Measurements from ENCODE around the gene LY86. TPM values are rescaled to one million over a fixed set of nuclear protein-coding genes. Genes with fewer than 3 reads are reported as not detected.
A peak's percentile ranks its signal among the peaks of the same experiment; 100 is the strongest.

The LY86 gene
- total RNA-seq (1 to 10 TPM; 5.2 to 9.5 TPM), polyA plus RNA-seq (10 to 100 TPM in 1 of 2 donors, 1 to 10 TPM in 1; 9.8 to 12.4 TPM)
- long read RNA-seq, donor 1, partial matches to known transcripts: 0 of 2 reads
- long read RNA-seq, donor 1, other reads (novel, unspliced or antisense): 0 of 2 reads
- long read RNA-seq, donor 2: 0 reads
- long read RNA-seq, donor 3, partial matches to known transcripts: 0 of 1 reads
- long read RNA-seq, donor 3, other reads (novel, unspliced or antisense): 0 of 1 reads
- long read RNA-seq, donor 4: 0 reads
- long read RNA-seq, donor 5, partial matches to known transcripts: 0 of 2 reads
- long read RNA-seq, donor 5, other reads (novel, unspliced or antisense): 0 of 2 reads

DNA sequence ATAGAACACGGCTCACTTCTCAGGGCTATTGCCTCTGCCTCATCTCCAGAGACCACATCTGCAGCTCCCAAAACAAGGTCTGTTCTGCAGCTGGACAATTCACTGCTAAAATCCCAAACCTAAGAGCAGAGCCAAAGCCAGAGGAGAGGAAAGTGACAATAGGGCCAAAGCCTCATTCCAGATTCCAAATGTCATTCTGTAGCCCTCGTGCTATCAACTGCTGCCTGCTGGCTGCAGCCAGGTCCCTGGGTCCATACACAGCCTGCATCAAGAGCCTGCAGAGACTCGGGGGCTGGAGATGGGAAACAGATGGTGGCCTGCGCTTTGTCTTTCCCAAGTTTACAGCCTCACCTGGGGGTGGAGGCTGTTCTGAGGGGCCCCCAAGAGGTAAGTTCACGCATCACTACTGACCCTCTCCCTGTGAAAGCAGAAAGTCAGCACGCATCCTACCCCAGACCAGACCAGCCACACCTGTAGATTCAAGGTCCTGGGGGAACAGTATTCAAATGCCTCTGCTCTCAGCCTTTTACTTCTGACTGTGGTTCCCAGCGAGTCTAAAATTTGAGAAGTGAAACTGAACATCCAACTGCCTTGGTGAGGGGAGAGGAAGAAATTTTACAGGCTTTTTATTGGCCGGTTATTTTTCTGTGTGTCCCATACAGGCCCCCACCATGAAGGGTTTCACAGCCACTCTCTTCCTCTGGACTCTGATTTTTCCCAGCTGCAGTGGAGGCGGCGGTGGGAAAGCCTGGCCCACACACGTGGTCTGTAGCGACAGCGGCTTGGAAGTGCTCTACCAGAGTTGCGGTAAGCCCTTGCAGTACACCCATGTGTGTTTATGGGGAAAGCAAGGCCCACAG lies at the start of gene LY86:
Gene LY86, plus strand, starts transcription at position 657 of the 860 bp plus-strand sequence. Its CDS starts 15 bp downstream, at position 672.
- DNase-seq (peak; percentile 46 to 76 (median 59)), ATAC-seq (ENCODE audit: insufficient read depth, low FRiP score) (no peak)
- 59 to 65% methylated on average over 14 of the region's 14 CpGs for WGBS, 2 donors
- Histone ChIP-seq H3K4me1 (ENCODE audit: control insufficient read depth in 5 of 5, insufficient read depth in 5 of 5, low read length in 5 of 5) (peaks cover 0 to 17% (median 8%) of the 10 kb centered on the region in 5 donors), H3K27me3 (ENCODE audit: control insufficient read depth in 3 of 3, insufficient read depth in 3 of 3, low read length in 2 of 3) (no peaks in the 10 kb centered on the region), H3K27ac (ENCODE audit: low read depth in 1 of 2, low read length in 1 of 2) (peak within 1 kb of the TSS in 1 of 2 donors; percentile 35), H3K4me3 (no peak within 1 kb of the TSS), H3K9ac (ENCODE audit: insufficient read depth in 1 of 2, low read length in 2 of 2) (peak within 1 kb of the TSS in 1 of 2 donors; percentile 5), H3K36me3 (ENCODE audit: control insufficient read depth in 4 of 4, insufficient read depth in 4 of 4, low read length in 4 of 4) (no peaks in the 10 kb centered on the region), H3K9me3 (ENCODE audit: control insufficient read depth in 4 of 4, insufficient read depth in 3 of 4, low read length in 3 of 4) (no peaks in the 10 kb centered on the region)
- TF ChIP-seq, protein P1, sequence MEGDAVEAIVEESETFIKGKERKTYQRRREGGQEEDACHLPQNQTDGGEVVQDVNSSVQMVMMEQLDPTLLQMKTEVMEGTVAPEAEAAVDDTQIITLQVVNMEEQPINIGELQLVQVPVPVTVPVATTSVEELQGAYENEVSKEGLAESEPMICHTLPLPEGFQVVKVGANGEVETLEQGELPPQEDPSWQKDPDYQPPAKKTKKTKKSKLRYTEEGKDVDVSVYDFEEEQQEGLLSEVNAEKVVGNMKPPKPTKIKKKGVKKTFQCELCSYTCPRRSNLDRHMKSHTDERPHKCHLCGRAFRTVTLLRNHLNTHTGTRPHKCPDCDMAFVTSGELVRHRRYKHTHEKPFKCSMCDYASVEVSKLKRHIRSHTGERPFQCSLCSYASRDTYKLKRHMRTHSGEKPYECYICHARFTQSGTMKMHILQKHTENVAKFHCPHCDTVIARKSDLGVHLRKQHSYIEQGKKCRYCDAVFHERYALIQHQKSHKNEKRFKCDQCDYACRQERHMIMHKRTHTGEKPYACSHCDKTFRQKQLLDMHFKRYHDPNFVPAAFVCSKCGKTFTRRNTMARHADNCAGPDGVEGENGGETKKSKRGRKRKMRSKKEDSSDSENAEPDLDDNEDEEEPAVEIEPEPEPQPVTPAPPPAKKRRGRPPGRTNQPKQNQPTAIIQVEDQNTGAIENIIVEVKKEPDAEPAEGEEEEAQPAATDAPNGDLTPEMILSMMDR (IDR thresholded peaks at IDR 0.05; ENCODE audit: control extremely low read depth, extremely low read depth): no peak

DNA sequence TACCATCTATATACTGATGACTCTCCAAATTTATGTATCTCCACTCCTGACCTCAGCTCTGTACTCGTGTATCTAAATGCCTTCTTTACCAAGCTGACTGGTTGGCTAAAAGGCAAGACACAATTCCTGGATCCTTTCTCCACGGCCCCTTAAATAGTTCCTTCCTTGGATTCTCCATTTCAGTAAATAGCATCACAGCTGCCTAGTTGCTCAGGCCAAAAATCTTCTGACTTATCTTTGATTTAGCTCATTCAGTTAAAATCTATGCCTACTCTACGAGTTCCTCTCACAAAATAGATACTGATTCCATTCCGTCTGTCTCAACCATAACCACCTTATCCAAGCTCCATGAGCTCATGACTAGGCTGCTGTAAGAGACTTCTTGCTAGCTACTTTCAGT lies 49.5 kb upstream of the LY86 start:
- H3K4me3 ChIP-seq: no peak overlapping the region
- 53 to 70% methylated on average over 4 of the region's 4 CpGs for WGBS, 2 donors
- H3K9me3 ChIP-seq (ENCODE audit: control insufficient read depth in 4 of 4, insufficient read depth in 3 of 4, low read length in 3 of 4): peaks cover 0 to 2% (median 0%) of the 10 kb centered on the region in 4 donors
- no peak overlapping the region for H3K27ac ChIP-seq (ENCODE audit: low read depth in 1 of 2, low read length in 1 of 2)
- DNase-seq (no peak), ATAC-seq (ENCODE audit: insufficient read depth, low FRiP score) (no peak)
- H3K36me3 ChIP-seq (ENCODE audit: control insufficient read depth in 4 of 4, insufficient read depth in 4 of 4, low read length in 4 of 4): no peaks in the 10 kb centered on the region
- peaks cover 0 to 4% (median 0%) of the 10 kb centered on the region in 5 donors for H3K4me1 ChIP-seq (ENCODE audit: control insufficient read depth in 5 of 5, insufficient read depth in 5 of 5, low read length in 5 of 5)
- TF ChIP-seq, protein P1 (IDR thresholded peaks at IDR 0.05; ENCODE audit: control extremely low read depth, extremely low read depth): no peak
- peaks cover 0 to 3% (median 0%) of the 10 kb centered on the region in 3 donors for H3K27me3 ChIP-seq (ENCODE audit: control insufficient read depth in 3 of 3, insufficient read depth in 3 of 3, low read length in 2 of 3)
- no peak overlapping the region for H3K9ac ChIP-seq (ENCODE audit: insufficient read depth in 1 of 2, low read length in 2 of 2)

DNA sequence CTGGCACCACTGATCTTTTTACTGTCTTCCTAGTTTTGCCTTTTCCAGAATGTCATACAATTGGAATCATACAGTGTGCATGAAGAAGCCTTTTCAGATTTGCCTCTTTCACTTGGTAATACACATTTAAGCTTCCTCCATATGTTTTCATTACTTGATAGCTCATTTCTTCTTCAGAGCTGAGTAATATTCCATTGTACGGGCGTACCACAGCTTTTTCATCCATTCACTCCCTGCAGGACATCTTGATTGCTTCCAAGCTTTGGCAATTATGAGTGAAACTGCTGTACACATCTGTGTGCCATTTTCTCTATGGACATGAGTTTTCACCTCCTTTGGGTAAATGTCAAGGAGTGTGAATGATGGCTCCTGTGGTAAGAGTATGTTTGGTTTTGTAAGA lies 46.2 kb upstream of the LY86 start:
- Histone ChIP-seq H3K9ac (ENCODE audit: insufficient read depth in 1 of 2, low read length in 2 of 2) (no peak overlapping the region), H3K36me3 (ENCODE audit: control insufficient read depth in 4 of 4, insufficient read depth in 4 of 4, low read length in 4 of 4) (no peaks in the 10 kb centered on the region), H3K27ac (ENCODE audit: low read depth in 1 of 2, low read length in 1 of 2) (no peak overlapping the region), H3K4me1 (ENCODE audit: control insufficient read depth in 5 of 5, insufficient read depth in 5 of 5, low read length in 5 of 5) (peaks cover 0 to 12% (median 4%) of the 10 kb centered on the region in 5 donors), H3K27me3 (ENCODE audit: control insufficient read depth in 3 of 3, insufficient read depth in 3 of 3, low read length in 2 of 3) (peaks cover 0 to 12% (median 3%) of the 10 kb centered on the region in 3 donors), H3K9me3 (ENCODE audit: control insufficient read depth in 4 of 4, insufficient read depth in 3 of 4, low read length in 3 of 4) (peaks cover 0 to 2% (median 0%) of the 10 kb centered on the region in 4 donors), H3K4me3 (no peak overlapping the region)
- no peak for DNase-seq
- ATAC-seq (ENCODE audit: insufficient read depth, low FRiP score): no peak
- WGBS, 2 donors: 98% methylated on average over 2 of the region's 2 CpGs
- TF ChIP-seq, protein P1 (IDR thresholded peaks at IDR 0.05; ENCODE audit: control extremely low read depth, extremely low read depth): no peak

Data from lung (tissue), 16 donors.